ENCODE measurements around the gene TFAP2C.

TFAP2C gene

DNA sequence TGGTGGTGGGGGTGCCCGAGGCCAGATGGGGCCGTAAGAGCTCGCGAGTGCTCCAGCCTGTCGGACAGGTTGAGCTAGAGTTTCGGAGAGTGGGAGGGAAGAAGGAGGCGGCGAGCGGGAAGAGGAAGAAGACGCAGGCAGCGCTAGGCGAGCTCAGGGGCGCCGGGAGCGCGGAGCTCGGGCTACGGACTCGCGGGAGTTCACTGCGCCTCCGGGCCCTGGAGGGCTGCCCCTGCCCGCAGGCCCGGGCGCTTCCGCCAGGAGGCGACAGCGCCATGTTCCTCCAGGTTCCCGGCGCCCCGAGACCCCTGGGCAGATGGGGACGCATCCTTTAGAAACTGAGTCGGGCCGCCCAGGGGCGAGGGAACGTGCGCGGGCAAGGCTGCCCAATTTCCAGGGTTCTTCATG is 984 bp downstream of the TFAP2C start:
- no peak for TF ChIP-seq CSDC2 (CRISPR knock-in tag; IDR thresholded peaks at IDR 0.05)
- no peak for TF ChIP-seq PPARA (CRISPR knock-in tag; IDR thresholded peaks at IDR 0.05; ENCODE audit: borderline replicate concordance)
- TF ChIP-seq, protein P1, sequence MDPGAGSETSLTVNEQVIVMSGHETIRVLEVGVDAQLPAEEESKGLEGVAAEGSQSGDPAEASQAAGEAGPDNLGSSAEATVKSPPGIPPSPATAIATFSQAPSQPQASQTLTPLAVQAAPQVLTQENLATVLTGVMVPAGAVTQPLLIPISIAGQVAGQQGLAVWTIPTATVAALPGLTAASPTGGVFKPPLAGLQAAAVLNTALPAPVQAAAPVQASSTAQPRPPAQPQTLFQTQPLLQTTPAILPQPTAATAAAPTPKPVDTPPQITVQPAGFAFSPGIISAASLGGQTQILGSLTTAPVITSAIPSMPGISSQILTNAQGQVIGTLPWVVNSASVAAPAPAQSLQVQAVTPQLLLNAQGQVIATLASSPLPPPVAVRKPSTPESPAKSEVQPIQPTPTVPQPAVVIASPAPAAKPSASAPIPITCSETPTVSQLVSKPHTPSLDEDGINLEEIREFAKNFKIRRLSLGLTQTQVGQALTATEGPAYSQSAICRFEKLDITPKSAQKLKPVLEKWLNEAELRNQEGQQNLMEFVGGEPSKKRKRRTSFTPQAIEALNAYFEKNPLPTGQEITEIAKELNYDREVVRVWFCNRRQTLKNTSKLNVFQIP (CRISPR knock-in tag; IDR thresholded peaks at IDR 0.05; ENCODE audit: borderline replicate concordance, low read depth): no peak
- TF ChIP-seq, protein P2, sequence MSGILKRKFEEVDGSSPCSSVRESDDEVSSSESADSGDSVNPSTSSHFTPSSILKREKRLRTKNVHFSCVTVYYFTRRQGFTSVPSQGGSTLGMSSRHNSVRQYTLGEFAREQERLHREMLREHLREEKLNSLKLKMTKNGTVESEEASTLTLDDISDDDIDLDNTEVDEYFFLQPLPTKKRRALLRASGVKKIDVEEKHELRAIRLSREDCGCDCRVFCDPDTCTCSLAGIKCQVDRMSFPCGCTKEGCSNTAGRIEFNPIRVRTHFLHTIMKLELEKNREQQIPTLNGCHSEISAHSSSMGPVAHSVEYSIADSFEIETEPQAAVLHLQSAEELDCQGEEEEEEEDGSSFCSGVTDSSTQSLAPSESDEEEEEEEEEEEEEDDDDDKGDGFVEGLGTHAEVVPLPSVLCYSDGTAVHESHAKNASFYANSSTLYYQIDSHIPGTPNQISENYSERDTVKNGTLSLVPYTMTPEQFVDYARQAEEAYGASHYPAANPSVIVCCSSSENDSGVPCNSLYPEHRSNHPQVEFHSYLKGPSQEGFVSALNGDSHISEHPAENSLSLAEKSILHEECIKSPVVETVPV (CRISPR knock-in tag; IDR thresholded peaks at IDR 0.05): no peak
- no peak for TF ChIP-seq ZNF8 (CRISPR knock-in tag; IDR thresholded peaks at IDR 0.05)
- TF ChIP-seq GLIS3 (CRISPR knock-in tag; IDR thresholded peaks at IDR 0.05): no peak
- no peak for TF ChIP-seq TCF4 (CRISPR knock-in tag; IDR thresholded peaks at IDR 0.05; ENCODE audit: borderline replicate concordance)
- peak; percentile 27; the same call in 2 of the 3 replicates for ATAC-seq

DNA sequence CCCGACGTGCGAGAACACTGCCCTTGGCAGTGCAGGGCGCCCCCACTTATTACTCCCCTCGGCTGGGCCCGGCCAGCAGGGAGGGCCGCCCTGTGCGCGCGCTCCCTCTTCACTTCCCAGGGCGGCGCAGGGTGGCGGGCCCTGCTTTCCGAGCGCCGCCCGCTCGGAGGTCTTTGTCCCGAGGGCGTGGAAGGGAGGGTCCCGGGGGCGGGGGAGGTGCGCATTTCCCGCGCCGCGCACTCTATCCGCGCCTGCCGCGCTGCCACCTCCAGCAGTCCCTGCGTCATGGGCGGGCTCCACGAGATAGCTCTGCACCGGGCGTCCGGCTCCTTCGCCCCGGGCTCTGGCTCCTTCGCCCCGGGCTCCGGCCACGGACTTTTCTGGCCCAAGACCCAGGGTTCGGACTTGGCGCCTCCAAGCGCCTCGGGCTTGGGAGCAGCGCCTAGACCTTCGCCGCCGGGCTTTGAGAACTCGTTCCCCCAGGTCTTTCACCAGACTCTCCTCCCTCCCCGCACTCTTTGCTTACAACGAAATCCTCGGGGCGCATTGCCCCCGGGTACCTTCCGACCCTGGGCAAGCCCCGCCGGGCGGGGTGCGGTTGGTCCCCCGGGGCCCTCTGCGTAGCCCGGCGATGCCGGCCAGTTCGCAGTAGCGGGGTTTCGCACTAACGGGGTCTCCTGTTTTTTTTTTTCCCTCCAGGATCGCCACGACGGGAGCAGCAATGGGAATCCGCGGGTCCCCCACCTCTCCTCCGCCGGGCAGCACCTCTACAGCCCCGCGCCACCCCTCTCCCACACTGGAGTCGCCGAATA is 1.6 kb downstream of the TFAP2C start:
- TF ChIP-seq PPARA (CRISPR knock-in tag; IDR thresholded peaks at IDR 0.05; ENCODE audit: borderline replicate concordance): no peak
- TF ChIP-seq GLIS3 (CRISPR knock-in tag; IDR thresholded peaks at IDR 0.05): no peak
- TF ChIP-seq ZC3H10 (CRISPR knock-in tag; IDR thresholded peaks at IDR 0.05): no peak
- TF ChIP-seq ISL1 (CRISPR knock-in tag; IDR thresholded peaks at IDR 0.05): no peak
- TF ChIP-seq, protein P2 (CRISPR knock-in tag; IDR thresholded peaks at IDR 0.05): no peak
- TF ChIP-seq ZNF8 (CRISPR knock-in tag; IDR thresholded peaks at IDR 0.05): no peak
- no peak for TF ChIP-seq TCF4 (CRISPR knock-in tag; IDR thresholded peaks at IDR 0.05; ENCODE audit: borderline replicate concordance)
- TF ChIP-seq, protein P3, sequence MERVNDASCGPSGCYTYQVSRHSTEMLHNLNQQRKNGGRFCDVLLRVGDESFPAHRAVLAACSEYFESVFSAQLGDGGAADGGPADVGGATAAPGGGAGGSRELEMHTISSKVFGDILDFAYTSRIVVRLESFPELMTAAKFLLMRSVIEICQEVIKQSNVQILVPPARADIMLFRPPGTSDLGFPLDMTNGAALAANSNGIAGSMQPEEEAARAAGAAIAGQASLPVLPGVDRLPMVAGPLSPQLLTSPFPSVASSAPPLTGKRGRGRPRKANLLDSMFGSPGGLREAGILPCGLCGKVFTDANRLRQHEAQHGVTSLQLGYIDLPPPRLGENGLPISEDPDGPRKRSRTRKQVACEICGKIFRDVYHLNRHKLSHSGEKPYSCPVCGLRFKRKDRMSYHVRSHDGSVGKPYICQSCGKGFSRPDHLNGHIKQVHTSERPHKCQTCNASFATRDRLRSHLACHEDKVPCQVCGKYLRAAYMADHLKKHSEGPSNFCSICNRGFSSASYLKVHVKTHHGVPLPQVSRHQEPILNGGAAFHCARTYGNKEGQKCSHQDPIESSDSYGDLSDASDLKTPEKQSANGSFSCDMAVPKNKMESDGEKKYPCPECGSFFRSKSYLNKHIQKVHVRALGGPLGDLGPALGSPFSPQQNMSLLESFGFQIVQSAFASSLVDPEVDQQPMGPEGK (CRISPR knock-in tag; IDR thresholded peaks at IDR 0.05; ENCODE audit: borderline replicate concordance): no peak
- TF ChIP-seq ZNF565 (CRISPR knock-in tag; conservative IDR thresholded peaks at IDR 0.05; ENCODE audit: low read depth): no peak
- ATAC-seq: no peak

DNA sequence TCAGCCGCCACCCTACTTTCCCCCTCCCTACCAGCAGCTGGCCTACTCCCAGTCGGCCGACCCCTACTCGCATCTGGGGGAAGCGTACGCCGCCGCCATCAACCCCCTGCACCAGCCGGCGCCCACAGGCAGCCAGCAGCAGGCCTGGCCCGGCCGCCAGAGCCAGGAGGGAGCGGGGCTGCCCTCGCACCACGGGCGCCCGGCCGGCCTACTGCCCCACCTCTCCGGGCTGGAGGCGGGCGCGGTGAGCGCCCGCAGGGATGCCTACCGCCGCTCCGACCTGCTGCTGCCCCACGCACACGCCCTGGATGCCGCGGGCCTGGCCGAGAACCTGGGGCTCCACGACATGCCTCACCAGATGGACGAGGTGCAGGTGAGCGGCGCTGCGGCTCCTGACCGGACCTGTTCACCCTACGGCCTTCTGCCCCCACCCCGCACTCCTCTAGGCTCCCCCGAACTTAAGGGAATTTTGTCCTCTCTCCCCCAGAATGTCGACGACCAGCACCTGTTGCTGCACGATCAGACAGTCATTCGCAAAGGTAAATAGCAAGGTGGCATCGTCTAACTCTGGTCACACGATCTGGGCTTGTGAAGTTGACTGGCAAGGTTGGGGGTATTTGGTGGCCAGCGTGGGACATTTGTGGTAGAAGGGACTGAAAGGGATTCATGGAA is 2.3 kb downstream of the TFAP2C start:
- ATAC-seq: no peak
- TF ChIP-seq ZNF70 (CRISPR knock-in tag; IDR thresholded peaks at IDR 0.05): no peak
- TF ChIP-seq ISL1 (CRISPR knock-in tag; IDR thresholded peaks at IDR 0.05): no peak
- no peak for TF ChIP-seq OSR1 (CRISPR knock-in tag; IDR thresholded peaks at IDR 0.05)
- TF ChIP-seq, protein P1 (CRISPR knock-in tag; IDR thresholded peaks at IDR 0.05; ENCODE audit: borderline replicate concordance, low read depth): no peak
- no peak for TF ChIP-seq GLIS3 (CRISPR knock-in tag; IDR thresholded peaks at IDR 0.05)
- TF ChIP-seq TOX (CRISPR knock-in tag; IDR thresholded peaks at IDR 0.05; ENCODE audit: borderline replicate concordance): no peak
- TF ChIP-seq CSDC2 (CRISPR knock-in tag; IDR thresholded peaks at IDR 0.05): no peak
- TF ChIP-seq TCF4 (CRISPR knock-in tag; IDR thresholded peaks at IDR 0.05; ENCODE audit: borderline replicate concordance): no peak
- TF ChIP-seq, protein P2 (CRISPR knock-in tag; IDR thresholded peaks at IDR 0.05): no peak
- TF ChIP-seq ESRRG (CRISPR knock-in tag; IDR thresholded peaks at IDR 0.05): no peak
- TF ChIP-seq ZNF8 (CRISPR knock-in tag; IDR thresholded peaks at IDR 0.05): no peak
- TF ChIP-seq ZFP30 (CRISPR knock-in tag; IDR thresholded peaks at IDR 0.05): no peak
- TF ChIP-seq PPARA (CRISPR knock-in tag; IDR thresholded peaks at IDR 0.05; ENCODE audit: borderline replicate concordance): no peak
- no peak for TF ChIP-seq ARNTL (CRISPR knock-in tag; IDR thresholded peaks at IDR 0.05; ENCODE audit: borderline replicate concordance, low read depth)
- TF ChIP-seq, protein P4, sequence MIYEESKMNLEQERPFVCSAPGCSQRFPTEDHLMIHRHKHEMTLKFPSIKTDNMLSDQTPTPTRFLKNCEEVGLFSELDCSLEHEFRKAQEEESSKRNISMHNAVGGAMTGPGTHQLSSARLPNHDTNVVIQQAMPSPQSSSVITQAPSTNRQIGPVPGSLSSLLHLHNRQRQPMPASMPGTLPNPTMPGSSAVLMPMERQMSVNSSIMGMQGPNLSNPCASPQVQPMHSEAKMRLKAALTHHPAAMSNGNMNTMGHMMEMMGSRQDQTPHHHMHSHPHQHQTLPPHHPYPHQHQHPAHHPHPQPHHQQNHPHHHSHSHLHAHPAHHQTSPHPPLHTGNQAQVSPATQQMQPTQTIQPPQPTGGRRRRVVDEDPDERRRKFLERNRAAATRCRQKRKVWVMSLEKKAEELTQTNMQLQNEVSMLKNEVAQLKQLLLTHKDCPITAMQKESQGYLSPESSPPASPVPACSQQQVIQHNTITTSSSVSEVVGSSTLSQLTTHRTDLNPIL (CRISPR knock-in tag; IDR thresholded peaks at IDR 0.05; ENCODE audit: low read depth): no peak
